Neural progenitor cell (in vitro differentiated cells): ENCODE data around the gene ZNF277. TPM values are rescaled to one million over a fixed set of nuclear protein-coding genes. Genes with fewer than 3 reads are reported as not detected.

Experiments used
- DNase-seq: peaks from one replicate; pipeline ENCODE4 v3.0.0-alpha.2; 2016; ENCODE audit warnings: low spot score
- H2AFZ ChIP-seq: fragments of 200-600 bp; sonication (generic); replicated peaks from 2 replicates; pipeline ENCODE4 v1.6.1; 2016; ENCODE audit warnings: antibody characterized with exemption
- H3F3A ChIP-seq: fragments of 200-600 bp; sonication (generic); 2 replicates; pipeline ENCODE4 v1.6.1; 2016; ENCODE audit warnings: antibody characterized with exemption, low read depth
- H3K27ac ChIP-seq: fragments of 200-600 bp; sonication (generic); 2 replicates; pipeline ENCODE4 v1.5.1; 2016; ENCODE audit warnings: mild to moderate bottlenecking
- H3K27me3 ChIP-seq: fragments of 200-600 bp; sonication (generic); 2 replicates; pipeline ENCODE4 v1.6.1; 2016; ENCODE audit warnings: mild to moderate bottlenecking, moderate library complexity
- H3K36me3 ChIP-seq: fragments of 200-600 bp; sonication (generic); 2 replicates; pipeline ENCODE4 v1.5.1; 2016
- H3K4me1 ChIP-seq: fragments of 200-600 bp; sonication (generic); 2 replicates; pipeline ENCODE4 v1.6.1; 2016; ENCODE audit warnings: mixed run types
- H3K4me2 ChIP-seq: fragments of 200-600 bp; sonication (generic); 2 replicates; pipeline ENCODE4 v1.6.1; 2016
- H3K4me3 ChIP-seq: fragments of 200-600 bp; sonication (generic); 2 replicates; pipeline ENCODE4 v1.5.1; 2016
- H3K79me2 ChIP-seq: fragments of 200-600 bp; sonication (generic); 2 replicates; pipeline ENCODE4 v1.6.1; 2016; ENCODE audit warnings: low read depth
- H3K9ac ChIP-seq: fragments of 200-600 bp; sonication (generic); 2 replicates; pipeline ENCODE4 v1.6.1; 2016
- H3K9me3 ChIP-seq: fragments of 200-600 bp; sonication (generic); 2 replicates; pipeline ENCODE4 v1.5.1; 2016; ENCODE audit warnings: low read depth
- H4K20me1 ChIP-seq: fragments of 200-600 bp; sonication (generic); 2 replicates; pipeline ENCODE4 v1.6.1; 2016; ENCODE audit warnings: low read depth
- H3K27ac Mint-ChIP-seq: 3 replicates; pipeline ENCODE4 v1.8.0; 2021; ENCODE audit warnings: mixed read lengths
- H3K27me3 Mint-ChIP-seq: 2 replicates; pipeline ENCODE4 v1.8.0; 2022; ENCODE audit warnings: low read depth, mild to moderate bottlenecking, inconsistent platforms, moderate library complexity, mixed read lengths; ENCODE audit not compliant: insufficient read depth
- H3K36me3 Mint-ChIP-seq: 3 replicates; pipeline ENCODE4 v1.8.0; 2021; ENCODE audit warnings: mixed read lengths
- H3K4me1 Mint-ChIP-seq: 3 replicates; pipeline ENCODE4 v1.8.0; 2021; ENCODE audit warnings: mixed read lengths
- H3K4me3 Mint-ChIP-seq: 3 replicates; pipeline ENCODE4 v1.8.0; 2021; ENCODE audit warnings: mild to moderate bottlenecking, moderate library complexity, mixed read lengths
- H3K9me3 Mint-ChIP-seq: 3 replicates; pipeline ENCODE4 v1.8.0; 2020; ENCODE audit warnings: mixed read lengths
- EZH2 ChIP-seq: fragments of 200-600 bp; sonication (generic); IDR thresholded peaks from 2 replicates; pipeline ENCODE4 v1.6.1; 2017; ENCODE audit warnings: antibody characterized with exemption, mild to moderate bottlenecking, moderate library complexity
- EZH2phosphoT487 ChIP-seq: fragments of 200-600 bp; sonication (generic); IDR thresholded peaks from 2 replicates; pipeline ENCODE4 v1.6.1; 2017; ENCODE audit warnings: antibody characterized with exemption
- total RNA-seq: library from RNA; depleted of rRNA; stranded (reverse); fragments of >200 nt; gene quantifications from 2 replicates; pipeline ENCODE4 v1.2.3, GENCODE V29; 2015; ENCODE audit warnings: low replicate concordance
- TF ChIP-seq, protein P1 (sequence below): fragments of 200-600 bp; sonication (generic); IDR thresholded peaks from 2 replicates; pipeline ENCODE4 v1.5.1; 2017; ENCODE audit warnings: antibody characterized with exemption, mild to moderate bottlenecking

Gene ZNF277
- total RNA-seq, 1 donor from 2014 or later = 55.5 TPM

DNA sequence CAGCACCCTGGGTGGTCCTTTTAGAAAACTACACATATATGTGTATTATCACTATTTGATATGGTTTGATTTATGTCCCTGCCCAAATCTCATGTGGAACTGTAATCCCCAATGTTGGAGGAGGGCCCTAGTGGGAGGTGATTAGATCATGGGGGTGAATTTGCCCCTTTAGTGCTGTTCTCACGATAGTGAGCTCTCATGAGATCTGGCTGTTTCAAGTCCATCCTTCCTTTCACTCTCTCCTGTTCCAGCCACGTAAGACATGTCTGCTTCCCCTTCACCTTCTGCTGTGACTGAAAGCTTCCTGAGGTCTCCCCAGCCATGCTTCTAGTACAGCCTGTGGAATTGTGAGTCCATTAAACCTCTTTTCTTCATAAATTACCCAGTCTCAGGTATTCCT lies 37.6 kb upstream of the ZNF277 start:
- no peak overlapping the region for H3K27ac ChIP-seq
- no peak overlapping the region for H2AFZ ChIP-seq
- no peak overlapping the region for H3K9ac ChIP-seq
- no peaks in the 10 kb centered on the region for H3K27me3 ChIP-seq
- H3K4me3 ChIP-seq = no peak overlapping the region
- peaks cover 5% of the 10 kb centered on the region for H4K20me1 ChIP-seq
- no peak for DNase-seq
- H3K27ac Mint-ChIP-seq = no peak overlapping the region
- peaks cover 7% of the 10 kb centered on the region for H3K4me1 ChIP-seq
- H3K4me3 Mint-ChIP-seq = no peak overlapping the region
- no peaks in the 10 kb centered on the region for H3K36me3 ChIP-seq
- H3K27me3 Mint-ChIP-seq = peaks cover 2% of the 10 kb centered on the region
- peaks cover 22% of the 10 kb centered on the region for H3K4me1 Mint-ChIP-seq
- no peaks in the 10 kb centered on the region for H3K9me3 ChIP-seq
- H3K36me3 Mint-ChIP-seq = peaks cover 4% of the 10 kb centered on the region
- no peak overlapping the region for H3K4me2 ChIP-seq
- H3K9me3 Mint-ChIP-seq = no peaks in the 10 kb centered on the region
- H3K79me2 ChIP-seq = no peaks in the 10 kb centered on the region
- H3F3A ChIP-seq = peaks cover under 1% of the 10 kb centered on the region
- no peak for TF ChIP-seq EZH2phosphoT487

DNA sequence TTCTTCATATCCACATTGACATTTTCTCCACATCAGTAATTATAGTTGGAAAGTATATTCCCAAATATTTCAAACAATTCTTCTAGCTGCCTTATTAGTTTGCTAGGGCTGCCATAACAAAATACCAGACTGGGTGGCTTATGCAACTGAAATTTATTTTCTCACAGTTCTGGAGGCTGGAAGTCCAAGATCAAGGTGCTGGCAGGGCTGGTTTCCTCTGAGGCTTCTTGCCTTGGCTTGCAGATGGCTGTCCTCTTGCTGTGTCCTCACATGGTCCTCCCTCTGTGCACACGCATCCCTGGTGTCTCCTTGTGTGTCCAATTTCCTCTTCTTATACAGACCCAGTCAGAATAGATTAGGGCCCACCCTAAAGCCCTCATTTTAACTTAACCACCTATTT lies 34.8 kb upstream of the ZNF277 start:
- Mint-ChIP-seq H3K4me3 (no peak overlapping the region), H3K9me3 (no peaks in the 10 kb centered on the region), H3K36me3 (peaks cover 5% of the 10 kb centered on the region), H3K27ac (no peak overlapping the region), H3K27me3 (peaks cover 2% of the 10 kb centered on the region), H3K4me1 (peaks cover 18% of the 10 kb centered on the region)
- no peak overlapping the region for H3K9ac ChIP-seq
- H3K4me1 ChIP-seq = peaks cover 7% of the 10 kb centered on the region
- H3K79me2 ChIP-seq = no peaks in the 10 kb centered on the region
- H3K4me3 ChIP-seq = no peak overlapping the region
- H4K20me1 ChIP-seq = peaks cover 5% of the 10 kb centered on the region
- no peaks in the 10 kb centered on the region for H3K9me3 ChIP-seq
- no peak overlapping the region for H3K4me2 ChIP-seq
- TF ChIP-seq EZH2phosphoT487 (no peak), EZH2 (no peak)
- TF ChIP-seq, protein P1, sequence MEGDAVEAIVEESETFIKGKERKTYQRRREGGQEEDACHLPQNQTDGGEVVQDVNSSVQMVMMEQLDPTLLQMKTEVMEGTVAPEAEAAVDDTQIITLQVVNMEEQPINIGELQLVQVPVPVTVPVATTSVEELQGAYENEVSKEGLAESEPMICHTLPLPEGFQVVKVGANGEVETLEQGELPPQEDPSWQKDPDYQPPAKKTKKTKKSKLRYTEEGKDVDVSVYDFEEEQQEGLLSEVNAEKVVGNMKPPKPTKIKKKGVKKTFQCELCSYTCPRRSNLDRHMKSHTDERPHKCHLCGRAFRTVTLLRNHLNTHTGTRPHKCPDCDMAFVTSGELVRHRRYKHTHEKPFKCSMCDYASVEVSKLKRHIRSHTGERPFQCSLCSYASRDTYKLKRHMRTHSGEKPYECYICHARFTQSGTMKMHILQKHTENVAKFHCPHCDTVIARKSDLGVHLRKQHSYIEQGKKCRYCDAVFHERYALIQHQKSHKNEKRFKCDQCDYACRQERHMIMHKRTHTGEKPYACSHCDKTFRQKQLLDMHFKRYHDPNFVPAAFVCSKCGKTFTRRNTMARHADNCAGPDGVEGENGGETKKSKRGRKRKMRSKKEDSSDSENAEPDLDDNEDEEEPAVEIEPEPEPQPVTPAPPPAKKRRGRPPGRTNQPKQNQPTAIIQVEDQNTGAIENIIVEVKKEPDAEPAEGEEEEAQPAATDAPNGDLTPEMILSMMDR = no peak
- no peaks in the 10 kb centered on the region for H3F3A ChIP-seq
- H3K27me3 ChIP-seq = no peaks in the 10 kb centered on the region
- H2AFZ ChIP-seq = no peak overlapping the region
- no peak overlapping the region for H3K27ac ChIP-seq
- no peak for DNase-seq
- H3K36me3 ChIP-seq = no peaks in the 10 kb centered on the region

DNA sequence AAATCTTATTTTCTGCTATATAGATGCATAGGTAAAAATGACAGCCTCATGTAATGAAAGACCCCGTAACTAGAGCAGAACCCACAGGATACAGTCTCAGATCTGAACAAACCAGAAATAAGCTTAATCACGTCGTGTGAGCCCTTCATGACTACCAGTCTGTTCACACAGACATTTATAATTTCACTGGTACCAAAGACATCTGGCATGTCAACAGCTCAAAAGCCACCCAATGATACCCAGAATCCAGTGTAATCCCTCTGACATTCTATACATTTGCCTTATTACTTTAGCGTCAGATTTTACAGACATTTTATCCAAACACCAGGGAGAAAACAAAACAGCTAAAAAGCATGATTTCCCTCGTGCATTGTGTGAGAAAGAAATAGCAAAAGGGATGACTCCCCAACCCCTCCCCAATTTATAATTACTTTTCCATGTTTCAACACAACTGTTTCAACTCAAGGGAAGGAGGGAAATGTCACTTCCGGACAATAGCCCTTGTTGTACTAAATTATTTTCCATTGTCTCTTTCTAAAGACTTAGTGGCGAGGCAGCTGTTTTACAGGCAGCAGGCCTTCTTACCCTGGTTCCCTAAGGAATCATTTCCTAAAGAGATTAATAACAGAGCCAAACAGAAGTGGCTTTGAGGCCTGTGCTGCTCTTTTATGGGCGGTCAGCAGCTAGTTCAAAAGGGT lies 33.5 kb upstream of the ZNF277 start:
- Histone ChIP-seq H3K4me2 (no peak overlapping the region), H3K9me3 (no peaks in the 10 kb centered on the region), H3K79me2 (no peaks in the 10 kb centered on the region), H3F3A (no peaks in the 10 kb centered on the region), H3K4me1 (peaks cover 7% of the 10 kb centered on the region), H3K27me3 (no peaks in the 10 kb centered on the region), H2AFZ (no peak overlapping the region), H4K20me1 (peaks cover 5% of the 10 kb centered on the region), H3K27ac (no peak overlapping the region), H3K4me3 (no peak overlapping the region), H3K9ac (no peak overlapping the region), H3K36me3 (no peaks in the 10 kb centered on the region)
- H3K9me3 Mint-ChIP-seq = no peaks in the 10 kb centered on the region
- peaks cover 15% of the 10 kb centered on the region for H3K4me1 Mint-ChIP-seq
- no peak for TF ChIP-seq EZH2phosphoT487
- TF ChIP-seq EZH2 = no peak
- TF ChIP-seq, protein P1 = no peak
- H3K27ac Mint-ChIP-seq = no peak overlapping the region
- DNase-seq = no peak
- H3K36me3 Mint-ChIP-seq = peaks cover 5% of the 10 kb centered on the region
- H3K27me3 Mint-ChIP-seq = peaks cover 2% of the 10 kb centered on the region
- H3K4me3 Mint-ChIP-seq = no peak overlapping the region

DNA sequence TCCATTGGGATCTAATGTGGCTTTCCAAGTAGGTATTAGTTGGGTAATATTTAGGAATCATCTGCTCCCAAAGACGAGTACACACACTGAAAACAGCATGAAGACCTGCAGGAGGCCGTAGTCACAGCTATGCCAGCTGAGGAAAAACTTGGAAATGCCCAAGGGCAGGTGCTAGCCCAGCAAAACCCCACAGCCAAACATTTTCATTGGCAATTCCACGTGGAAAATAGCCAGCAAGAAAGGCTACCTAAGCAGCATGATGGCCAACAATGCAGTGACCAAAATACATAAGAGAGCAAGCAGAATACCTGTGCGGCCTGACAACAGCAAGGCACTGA lies 33.0 kb upstream of the ZNF277 start:
- Histone ChIP-seq H4K20me1 (peaks cover 5% of the 10 kb centered on the region), H3K4me2 (no peak overlapping the region), H2AFZ (no peak overlapping the region), H3K9me3 (no peaks in the 10 kb centered on the region), H3K79me2 (no peaks in the 10 kb centered on the region), H3K27me3 (no peaks in the 10 kb centered on the region), H3K9ac (no peak overlapping the region), H3K4me3 (no peak overlapping the region), H3K27ac (no peak overlapping the region), H3F3A (no peaks in the 10 kb centered on the region), H3K4me1 (peaks cover 7% of the 10 kb centered on the region), H3K36me3 (no peaks in the 10 kb centered on the region)
- Mint-ChIP-seq H3K36me3 (peaks cover 5% of the 10 kb centered on the region), H3K9me3 (no peaks in the 10 kb centered on the region), H3K27ac (no peak overlapping the region), H3K4me1 (peaks cover 15% of the 10 kb centered on the region), H3K4me3 (no peak overlapping the region), H3K27me3 (peaks cover 2% of the 10 kb centered on the region)
- no peak for DNase-seq
- TF ChIP-seq, protein P1 = no peak
- TF ChIP-seq EZH2 (no peak), EZH2phosphoT487 (no peak)
